Mesothelial cell of epicardium (in vitro differentiated cells): Measurements from ENCODE around the gene GPR45. TPM values are rescaled to one million over a fixed set of nuclear protein-coding genes. Genes with fewer than 3 reads are reported as not detected.

Experiments used
- DNase-seq, 2 experiments: peaks; one replicate each; pipeline ENCODE4 v3.0.0; 2021; ENCODE audit warnings: low spot score in 2 of 2; ENCODE audit not compliant: unreplicated experiment in 2 of 2
- H3K27ac Mint-ChIP-seq: 2 replicates; pipeline ENCODE4 v1.8.0; 2021; ENCODE audit warnings: mixed read lengths
- H3K27me3 Mint-ChIP-seq: 2 replicates; pipeline ENCODE4 v1.8.0; 2021; ENCODE audit warnings: low read depth, mixed read lengths
- H3K36me3 Mint-ChIP-seq: 2 replicates; pipeline ENCODE4 v1.8.0; 2021; ENCODE audit warnings: mixed read lengths
- H3K4me1 Mint-ChIP-seq: 2 replicates; pipeline ENCODE4 v1.8.0; 2021; ENCODE audit warnings: mixed read lengths
- H3K4me3 Mint-ChIP-seq: 2 replicates; pipeline ENCODE4 v1.8.0; 2021; ENCODE audit warnings: mild to moderate bottlenecking, moderate library complexity, mixed read lengths
- H3K9me3 Mint-ChIP-seq: 2 replicates; pipeline ENCODE4 v1.8.0; 2021; ENCODE audit warnings: mixed read lengths
- CTCF ChIP-seq: fragments of 200-600 bp; sonication (generic); IDR thresholded peaks from one replicate; pipeline ENCODE4 v1.5.0; 2021; ENCODE audit warnings: antibody characterized with exemption; ENCODE audit not compliant: unreplicated experiment
- total RNA-seq: library from RNA; stranded (reverse); gene quantifications from 3 replicates; pipeline ENCODE4 v1.2.1, GENCODE V29; 2021

GPR45 gene
- total RNA-seq, 1 donor from 2014 or later, result not detected

DNA sequence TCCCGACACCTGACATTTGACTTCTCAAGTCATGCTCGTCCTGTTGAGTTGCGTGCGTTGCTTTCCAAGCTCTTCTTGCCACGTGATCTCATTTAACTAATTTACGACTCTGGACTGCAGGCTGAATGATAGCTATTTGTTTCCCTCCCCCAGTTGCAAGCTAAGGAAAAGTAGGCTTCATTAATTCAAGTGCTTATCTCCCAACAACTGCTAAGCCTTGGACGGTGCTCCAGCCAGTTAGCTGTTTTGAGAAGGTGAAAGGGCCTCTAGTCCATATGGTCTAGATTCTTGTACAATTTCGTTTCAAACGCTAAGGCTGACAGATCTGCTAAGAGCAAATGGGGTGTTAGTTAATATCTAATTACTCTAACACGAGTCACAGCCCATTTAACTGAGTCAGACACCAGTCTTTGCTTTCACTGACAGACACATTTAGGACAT is 21.1 kb downstream of the GPR45 start:
- TF ChIP-seq CTCF, result no peak
- Mint-ChIP-seq H3K27ac (peak overlapping the region; percentile 73), H3K9me3 (peaks cover 5% of the 10 kb centered on the region), H3K4me1 (peaks cover 19% of the 10 kb centered on the region), H3K4me3 (no peak overlapping the region), H3K36me3 (peaks cover 28% of the 10 kb centered on the region), H3K27me3 (no peaks in the 10 kb centered on the region)
- no peak for DNase-seq

DNA sequence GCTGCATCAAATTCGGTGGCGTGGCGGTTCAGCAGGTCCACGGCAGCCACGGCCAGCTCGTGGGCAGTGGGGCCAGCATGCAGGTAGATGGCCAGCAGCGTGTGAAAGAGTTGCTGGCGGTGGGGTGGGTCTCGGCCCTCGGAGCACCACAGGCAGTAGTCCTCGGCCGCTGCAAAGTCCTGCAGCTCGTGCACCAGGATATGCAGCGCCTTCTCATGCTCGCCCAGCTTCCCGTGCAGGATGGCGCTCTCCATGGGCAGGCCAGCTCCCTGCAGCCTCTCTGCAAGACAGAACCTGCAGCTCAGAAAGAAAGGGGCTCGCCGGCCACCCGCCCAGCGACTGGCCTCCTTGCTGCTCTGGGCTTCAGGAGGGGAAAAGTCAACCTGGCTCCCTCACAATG is 27.9 kb downstream of the GPR45 start:
- Mint-ChIP-seq H3K27ac (no peak overlapping the region), H3K27me3 (no peaks in the 10 kb centered on the region), H3K4me3 (no peak overlapping the region), H3K36me3 (peaks cover 38% of the 10 kb centered on the region), H3K9me3 (no peaks in the 10 kb centered on the region), H3K4me1 (no peaks in the 10 kb centered on the region)
- TF ChIP-seq CTCF, result no peak
- no peak for DNase-seq

GRCh38 chr2:105271393-105272045 is 30.0 kb downstream of the GPR45 start:
- Mint-ChIP-seq H3K9me3 (no peaks in the 10 kb centered on the region), H3K27me3 (no peaks in the 10 kb centered on the region), H3K4me3 (no peak overlapping the region), H3K36me3 (peaks cover 29% of the 10 kb centered on the region), H3K27ac (no peak overlapping the region), H3K4me1 (no peaks in the 10 kb centered on the region)
- no peak for DNase-seq
- TF ChIP-seq CTCF, result no peak

- Mint-ChIP-seq H3K4me3 (no peak overlapping the region), H3K36me3 (peaks cover 30% of the 10 kb centered on the region), H3K27me3 (no peaks in the 10 kb centered on the region), H3K4me1 (no peaks in the 10 kb centered on the region), H3K27ac (no peak overlapping the region), H3K9me3 (no peaks in the 10 kb centered on the region)
- no peak for TF ChIP-seq CTCF
- DNase-seq, result no peak
Measured at GRCh38 chr2:105272176-105272575, 30.6 kb downstream of the GPR45 start.

- H3K27ac Mint-ChIP-seq, result peak overlapping the region; percentile 50
- no peak for TF ChIP-seq CTCF
- H3K4me3 Mint-ChIP-seq, result no peak overlapping the region
- H3K36me3 Mint-ChIP-seq, result peaks cover 27% of the 10 kb centered on the region
- DNase-seq, result no peak
- H3K9me3 Mint-ChIP-seq, result no peaks in the 10 kb centered on the region
- H3K27me3 Mint-ChIP-seq, result no peaks in the 10 kb centered on the region
- H3K4me1 Mint-ChIP-seq, result no peaks in the 10 kb centered on the region
Measured at GRCh38 chr2:105274046-105274445, 32.5 kb downstream of the GPR45 start.

DNA sequence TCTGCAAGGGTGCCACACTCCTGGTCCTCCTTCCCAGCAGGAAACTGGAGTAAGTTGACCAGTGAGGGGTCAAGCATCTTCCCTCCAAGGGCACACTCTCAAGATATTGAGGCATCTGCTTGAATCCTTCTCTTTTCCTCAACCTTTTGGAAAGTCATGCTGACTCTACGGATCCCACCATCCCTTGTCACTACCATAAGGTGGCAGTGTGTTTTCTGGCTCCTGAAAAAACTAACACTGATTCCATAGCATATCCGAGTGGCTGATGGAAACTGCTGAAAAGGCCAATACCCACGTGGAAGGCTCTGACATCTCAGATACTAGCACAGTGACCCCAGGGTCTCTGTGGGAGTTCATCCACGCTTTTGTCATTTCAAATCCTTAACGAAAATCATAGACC is 37.1 kb downstream of the GPR45 start:
- Mint-ChIP-seq H3K27ac (no peak overlapping the region), H3K27me3 (no peaks in the 10 kb centered on the region), H3K9me3 (no peaks in the 10 kb centered on the region), H3K4me3 (no peak overlapping the region), H3K36me3 (peaks cover 23% of the 10 kb centered on the region), H3K4me1 (no peaks in the 10 kb centered on the region)
- DNase-seq, result no peak
- TF ChIP-seq CTCF, result no peak
